Measurements from ENCODE around the gene TRMT5.

TRMT5 gene

DNA sequence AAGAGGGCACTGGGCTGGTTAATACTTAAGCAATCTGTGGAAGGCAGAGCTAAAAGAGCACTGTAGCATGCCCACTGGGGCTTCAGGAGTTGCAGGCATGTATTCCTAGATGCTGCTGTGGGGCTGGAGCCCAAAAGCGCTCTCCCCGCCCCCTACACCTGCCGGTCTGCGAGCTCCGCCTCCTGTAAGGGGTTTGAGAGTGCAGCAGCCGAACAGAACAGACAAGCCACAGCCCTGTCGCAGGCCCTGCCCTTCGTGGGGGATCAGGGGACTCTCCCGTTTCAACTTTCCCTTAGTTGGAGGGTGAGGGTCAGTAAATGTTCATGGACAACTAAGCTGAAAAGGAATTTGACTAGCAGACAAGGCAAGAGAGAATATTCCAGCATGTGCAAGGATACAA, 17.7 kb upstream of the TRMT5 start:
- no peak for DNase-seq (ENCODE audit: low read depth)
- H3K4me3 ChIP-seq (ENCODE audit: low read depth, low read length) = no peak overlapping the region
- TF ChIP-seq, protein P1, sequence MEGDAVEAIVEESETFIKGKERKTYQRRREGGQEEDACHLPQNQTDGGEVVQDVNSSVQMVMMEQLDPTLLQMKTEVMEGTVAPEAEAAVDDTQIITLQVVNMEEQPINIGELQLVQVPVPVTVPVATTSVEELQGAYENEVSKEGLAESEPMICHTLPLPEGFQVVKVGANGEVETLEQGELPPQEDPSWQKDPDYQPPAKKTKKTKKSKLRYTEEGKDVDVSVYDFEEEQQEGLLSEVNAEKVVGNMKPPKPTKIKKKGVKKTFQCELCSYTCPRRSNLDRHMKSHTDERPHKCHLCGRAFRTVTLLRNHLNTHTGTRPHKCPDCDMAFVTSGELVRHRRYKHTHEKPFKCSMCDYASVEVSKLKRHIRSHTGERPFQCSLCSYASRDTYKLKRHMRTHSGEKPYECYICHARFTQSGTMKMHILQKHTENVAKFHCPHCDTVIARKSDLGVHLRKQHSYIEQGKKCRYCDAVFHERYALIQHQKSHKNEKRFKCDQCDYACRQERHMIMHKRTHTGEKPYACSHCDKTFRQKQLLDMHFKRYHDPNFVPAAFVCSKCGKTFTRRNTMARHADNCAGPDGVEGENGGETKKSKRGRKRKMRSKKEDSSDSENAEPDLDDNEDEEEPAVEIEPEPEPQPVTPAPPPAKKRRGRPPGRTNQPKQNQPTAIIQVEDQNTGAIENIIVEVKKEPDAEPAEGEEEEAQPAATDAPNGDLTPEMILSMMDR (conservative IDR thresholded peaks at IDR 0.05; ENCODE audit: low read depth, low read length) = no peak

DNA sequence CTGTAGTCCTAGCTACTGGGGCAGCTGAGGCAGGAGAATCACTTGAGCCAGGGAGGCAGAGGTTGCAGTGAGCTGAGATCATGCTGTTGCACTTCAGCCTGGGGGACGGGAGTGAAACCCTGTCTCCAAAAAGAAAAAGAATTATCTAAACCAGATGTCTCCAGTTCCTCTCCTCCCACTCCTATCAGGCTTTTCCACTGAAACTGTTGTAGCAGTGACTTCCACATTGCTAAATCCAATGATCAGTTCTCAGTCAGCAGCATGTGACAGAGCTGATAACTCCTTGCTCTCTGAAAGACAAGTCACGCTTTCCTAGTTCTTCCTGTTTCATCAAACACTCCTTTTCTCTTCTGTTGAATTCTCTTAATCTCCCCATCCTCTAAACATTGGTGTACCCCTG, 8.7 kb upstream of the TRMT5 start:
- TF ChIP-seq, protein P1 (conservative IDR thresholded peaks at IDR 0.05; ENCODE audit: low read depth, low read length) = no peak
- no peak overlapping the region for H3K4me3 ChIP-seq (ENCODE audit: low read depth, low read length)
- no peak for DNase-seq (ENCODE audit: low read depth)

DNA sequence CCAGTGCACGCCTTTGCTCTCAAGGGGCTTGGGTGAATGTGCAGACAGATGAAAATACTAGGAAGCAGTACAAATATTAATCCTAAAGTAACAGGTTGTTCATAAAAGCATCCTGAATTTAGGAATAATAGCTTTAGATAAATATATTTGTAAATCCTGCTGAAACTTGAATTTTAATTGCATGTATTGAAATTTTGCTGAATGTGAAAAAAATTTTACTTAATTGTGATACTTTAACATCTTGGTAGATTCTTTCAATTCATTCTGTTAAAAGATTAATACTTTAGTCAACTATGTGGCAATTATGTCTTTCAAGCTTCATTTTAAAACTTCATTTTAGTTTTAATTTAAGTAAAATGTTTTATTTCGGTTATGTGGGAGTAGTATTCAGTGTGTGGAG, 5.6 kb upstream of the TRMT5 start:
- H3K4me3 ChIP-seq (ENCODE audit: low read depth, low read length) = no peak overlapping the region
- TF ChIP-seq, protein P1 (conservative IDR thresholded peaks at IDR 0.05; ENCODE audit: low read depth, low read length) = no peak
- DNase-seq (ENCODE audit: low read depth) = no peak

DNA sequence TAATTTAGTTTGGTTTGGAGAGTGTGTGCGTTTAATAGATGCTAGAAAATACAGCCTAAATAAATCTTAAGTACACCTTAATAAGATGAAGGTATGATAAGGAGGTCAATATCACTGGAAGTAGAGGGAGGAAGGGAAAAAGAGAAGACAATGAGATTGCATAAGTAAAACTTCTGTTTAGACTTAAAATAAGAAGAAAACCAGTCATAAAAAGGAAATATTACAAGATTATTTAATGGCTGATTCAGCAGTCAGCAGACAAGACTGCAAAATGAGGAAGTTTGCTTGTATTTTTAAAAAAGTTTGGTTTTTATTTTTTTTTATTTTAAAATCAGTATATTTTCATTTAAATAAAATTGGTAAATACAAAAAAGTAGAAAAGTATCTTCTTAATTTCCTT, 3.3 kb upstream of the TRMT5 start:
- TF ChIP-seq, protein P1 (conservative IDR thresholded peaks at IDR 0.05; ENCODE audit: low read depth, low read length) = no peak
- DNase-seq (ENCODE audit: low read depth) = no peak
- no peak overlapping the region for H3K4me3 ChIP-seq (ENCODE audit: low read depth, low read length)

DNA sequence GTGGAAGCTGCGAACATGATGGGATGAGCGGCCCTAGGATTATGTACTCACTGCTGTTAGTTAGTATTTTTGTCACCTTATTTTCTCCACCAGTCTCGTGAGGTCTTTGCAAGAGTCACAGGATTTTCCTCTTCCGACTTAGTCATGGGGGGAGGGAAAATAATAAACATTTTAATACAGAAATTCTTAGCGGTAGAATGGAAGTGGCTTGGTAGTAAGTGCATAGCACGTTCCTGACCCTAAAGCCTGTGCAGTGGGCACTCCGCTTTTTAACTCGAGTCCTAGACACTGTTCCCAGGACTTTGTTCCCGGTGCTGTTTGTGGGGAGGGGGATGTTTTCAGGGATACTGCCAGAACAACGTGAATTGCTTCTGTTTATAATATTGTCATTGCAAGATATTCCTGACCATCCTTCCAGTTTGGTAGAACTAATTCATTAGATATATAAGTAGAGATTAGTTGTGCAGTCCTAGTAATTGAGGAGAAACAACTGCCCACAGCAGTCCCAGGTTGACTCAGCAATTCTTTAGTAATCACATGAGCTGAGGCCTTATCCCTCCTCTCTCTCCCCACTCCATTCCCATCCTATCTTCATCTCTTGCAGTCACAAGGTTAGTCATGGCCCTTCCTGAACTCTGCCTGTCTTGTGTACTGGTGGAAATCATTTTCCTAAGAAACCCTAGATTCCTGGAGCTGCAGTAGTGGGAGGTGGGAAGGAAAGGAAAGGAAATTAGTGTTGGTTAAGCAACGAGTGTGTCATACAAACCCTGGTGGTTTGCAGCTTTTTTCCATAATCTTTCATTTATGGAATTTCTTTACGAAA, 965 bp upstream of the TRMT5 start:
- DNase-seq (ENCODE audit: low read depth) = peak; percentile 83
- peak overlapping the region; percentile 86 for H3K4me3 ChIP-seq (ENCODE audit: low read depth, low read length)
- TF ChIP-seq, protein P1 (conservative IDR thresholded peaks at IDR 0.05; ENCODE audit: low read depth, low read length) = no peak

DNA sequence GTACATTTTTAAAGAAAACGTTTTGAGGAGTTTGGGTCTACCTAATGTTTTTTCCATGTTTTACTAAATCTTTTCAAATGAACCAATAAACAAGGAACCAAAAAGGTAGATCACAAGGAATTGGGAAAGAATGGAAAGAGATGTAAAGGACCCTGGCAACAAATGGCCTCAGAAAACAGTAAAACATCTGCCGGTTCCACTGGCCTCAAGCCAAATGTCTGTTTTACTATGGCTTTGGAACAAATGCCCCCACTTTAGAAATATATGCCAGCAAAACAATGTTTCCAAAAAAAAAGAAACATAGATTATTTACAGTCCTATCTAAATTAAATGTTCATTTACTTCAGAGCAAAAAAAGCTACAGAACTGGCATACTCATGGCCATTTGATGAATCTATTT, 3.0 kb downstream of the TRMT5 start:
- DNase-seq (ENCODE audit: low read depth) = peak; percentile 12
- TF ChIP-seq, protein P1 (conservative IDR thresholded peaks at IDR 0.05; ENCODE audit: low read depth, low read length) = no peak
- H3K4me3 ChIP-seq (ENCODE audit: low read depth, low read length) = no peak overlapping the region

DNA sequence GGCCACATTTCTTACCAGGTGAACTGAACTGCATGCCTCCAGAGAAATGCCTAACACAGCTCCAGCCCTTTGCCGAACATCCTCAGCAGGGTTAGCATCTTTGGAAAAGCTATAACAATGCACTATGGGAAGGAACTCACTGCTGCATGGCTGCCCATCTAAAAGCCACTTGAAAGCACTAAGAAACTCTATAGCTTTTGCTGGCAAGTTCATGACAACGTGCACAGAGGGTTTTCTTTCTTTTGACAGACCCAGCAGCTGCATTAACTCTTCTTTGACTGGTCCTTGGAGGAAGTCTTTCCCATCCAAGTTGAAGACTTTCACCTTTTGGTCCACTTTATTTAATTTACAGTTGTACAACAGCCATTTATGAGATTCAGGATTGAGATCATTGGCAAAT, 5.3 kb downstream of the TRMT5 start:
- no peak for DNase-seq (ENCODE audit: low read depth)
- TF ChIP-seq, protein P1 (conservative IDR thresholded peaks at IDR 0.05; ENCODE audit: low read depth, low read length) = no peak
- no peak overlapping the region for H3K4me3 ChIP-seq (ENCODE audit: low read depth, low read length)

Measured in choroid plexus epithelial cell (primary cell).